Naive thymus-derived CD4-positive, alpha-beta T cell (primary cell): ENCODE measurements around the gene ADGRE3. TPM values are rescaled to one million over a fixed set of nuclear protein-coding genes. Genes with fewer than 3 reads are reported as not detected.

Experiments
- ATAC-seq: fragments of 150-1000 bp; cut with Tn5 transposase; 2 replicates; pipeline ENCODE4 v1.10.0; 2021; ENCODE audit warnings: mild to moderate bottlenecking, moderate library complexity
- CTCF ChIA-PET: fragments of 350-600 bp; sonication (Branson Sonifier 250); formaldehyde crosslinking; loops from one replicate; lab custom pipeline; 2021; ENCODE audit warnings: antibody characterized with exemption; lab: Charles Lee
- POLR2A ChIA-PET: fragments of 350-600 bp; sonication (Branson Sonifier 250); formaldehyde crosslinking; loops from one replicate; lab custom pipeline; 2021; ENCODE audit warnings: antibody characterized with exemption, inconsistent platforms; lab: Charles Lee
- DNase-seq, 9 donors: peaks; one replicate each; pipeline versions ENCODE4 v3.0.0 to v3.0.0-alpha.2; 2020 to 2022; ENCODE audit warnings: mixed read lengths in 1 of 9
- H3K27ac ChIP-seq: one replicate; pipeline ENCODE4 v1.7.0; 2013; ENCODE audit warnings: mild to moderate bottlenecking, low read depth, low read length, moderate library complexity
- H3K27me3 ChIP-seq, 2 donors: one replicate each; pipeline ENCODE4 v1.7.0; 2013; ENCODE audit warnings: low read length in 2 of 2, mild to moderate bottlenecking in 2 of 2, moderate library complexity in 2 of 2; ENCODE audit not compliant: control insufficient read depth in 2 of 2, insufficient read depth in 2 of 2
- H3K36me3 ChIP-seq, 3 experiments: 1 replicate in 2 of 3; 2 replicates in 1 of 3; pipeline ENCODE4 v1.7.0; 2013; ENCODE audit warnings: low read length in 3 of 3, mild to moderate bottlenecking in 3 of 3, moderate library complexity in 1 of 3; ENCODE audit not compliant: insufficient read depth in 3 of 3, control insufficient read depth in 2 of 3
- H3K4me1 ChIP-seq, 2 donors: one replicate each; pipeline ENCODE4 v1.7.0; 2013; ENCODE audit warnings: low read length in 2 of 2, mild to moderate bottlenecking in 2 of 2, moderate library complexity in 1 of 2; ENCODE audit not compliant: control insufficient read depth in 2 of 2, insufficient read depth in 2 of 2
- H3K4me3 ChIP-seq: 2 replicates; pipeline ENCODE4 v1.7.0; 2013; ENCODE audit warnings: mild to moderate bottlenecking, low read length
- H3K9me3 ChIP-seq, 3 experiments: 1 replicate in 2 of 3; 2 replicates in 1 of 3; pipeline ENCODE4 v1.7.0; 2013; ENCODE audit warnings: low read length in 3 of 3; ENCODE audit not compliant: control insufficient read depth in 2 of 3
- H3K27ac Mint-ChIP-seq, 9 donors: one replicate each; pipeline ENCODE4 v1.8.0; 2020 to 2022; ENCODE audit warnings: mixed read lengths in 9 of 9, mild to moderate bottlenecking in 8 of 9, moderate library complexity in 5 of 9, inconsistent platforms in 2 of 9
- H3K27me3 Mint-ChIP-seq, 5 donors: one replicate each; pipeline ENCODE4 v1.8.0; 2021 to 2022; ENCODE audit warnings: mixed read lengths in 5 of 5, mild to moderate bottlenecking in 1 of 5
- H3K36me3 Mint-ChIP-seq, 5 donors: one replicate each; pipeline ENCODE4 v1.8.0; 2020 to 2022; ENCODE audit warnings: mixed read lengths in 5 of 5, mild to moderate bottlenecking in 3 of 5, inconsistent platforms in 1 of 5
- H3K4me1 Mint-ChIP-seq, 7 donors: one replicate each; pipeline ENCODE4 v1.8.0; 2020 to 2022; ENCODE audit warnings: mixed read lengths in 7 of 7, mild to moderate bottlenecking in 3 of 7, inconsistent platforms in 1 of 7
- H3K4me3 Mint-ChIP-seq, 10 donors: one replicate each; pipeline ENCODE4 v1.8.0; 2020 to 2022; ENCODE audit warnings: mild to moderate bottlenecking in 10 of 10, mixed read lengths in 10 of 10, moderate library complexity in 6 of 10, inconsistent platforms in 2 of 10
- H3K9me3 Mint-ChIP-seq, 11 donors: one replicate each; pipeline ENCODE4 v1.8.0; 2020 to 2022; ENCODE audit warnings: mixed read lengths in 11 of 11, mild to moderate bottlenecking in 4 of 11, inconsistent platforms in 1 of 11, moderate library complexity in 1 of 11
- intact Hi-C, 2 donors: fragments of 100-400 bp; cut with micrococcal nuclease; formaldehyde crosslinking; loops; one replicate each; pipeline ENCODE4 v1.15.1; 2023
- polyA plus RNA-seq, 2 donors: library from polyadenylated mRNA; unstranded; fragments of 300-500 nt; fragmentation: Illumina TruSeq; gene quantifications; one replicate each; pipeline ENCODE4 v1.2.3, GENCODE V29; 2021
- total RNA-seq, 6 experiments: library from RNA in 5 of 6; stranded (reverse) in 5 of 6; gene quantifications; 1 replicate in 5 of 6; 2 replicates in 1 of 6; pipeline ENCODE4 v1.2.3 and lab custom pipeline; 2021 to 2026

Gene ADGRE3
- total and polyA plus RNA-seq, 7 experiments from 2014 or later, result 1.0 to 4.9 TPM; not detected in 5

DNA sequence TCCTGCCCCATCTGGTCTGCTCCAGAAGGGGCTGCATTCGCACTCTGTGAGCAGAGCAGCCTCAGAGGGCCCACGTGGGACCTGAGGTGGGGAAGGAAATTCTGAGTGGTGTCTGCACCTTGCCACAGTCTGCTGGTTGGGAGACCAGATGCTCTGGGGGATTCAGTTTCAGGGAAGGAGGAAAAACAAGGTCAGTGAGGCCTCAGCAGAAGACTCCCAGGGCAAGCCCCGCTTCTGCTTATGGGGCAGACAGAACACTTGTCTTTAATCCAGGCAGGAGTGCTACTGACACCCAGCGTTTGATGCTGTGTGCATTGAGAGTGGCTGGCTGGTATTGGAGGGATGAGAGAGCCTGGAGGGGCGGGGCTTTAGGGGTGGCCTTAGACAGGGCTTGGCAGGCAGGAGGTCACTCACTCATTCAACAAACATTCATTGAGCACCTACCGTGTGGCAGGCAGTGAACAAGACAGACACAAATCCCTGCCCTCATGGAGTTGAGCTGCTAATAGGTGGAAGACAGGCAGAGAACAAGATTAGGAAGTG lies 96.7 kb downstream of the ADGRE3 start:
- intact Hi-C loops, result no loop called here
- ATAC-seq (no peak), DNase-seq (no peak)
- ChIA-PET CTCF (no interaction called here), POLR2A (no interaction called here)
- H3K27me3 Mint-ChIP-seq, result no peaks in the 10 kb centered on the region
- H3K9me3 Mint-ChIP-seq, result peaks cover 0 to 2% (median 0%) of the 10 kb centered on the region in 11 donors
- no peak overlapping the region for H3K4me3 Mint-ChIP-seq
- H3K4me3 ChIP-seq, result no peak overlapping the region
- H3K4me1 Mint-ChIP-seq, result peaks cover 3 to 9% (median 6%) of the 10 kb centered on the region in 7 donors
- H3K27ac ChIP-seq, result no peak overlapping the region
- H3K36me3 ChIP-seq, result no peaks in the 10 kb centered on the region
- H3K4me1 ChIP-seq, result no peaks in the 10 kb centered on the region
- no peaks in the 10 kb centered on the region for H3K36me3 Mint-ChIP-seq
- no peaks in the 10 kb centered on the region for H3K9me3 ChIP-seq
- no peak overlapping the region for H3K27ac Mint-ChIP-seq
- H3K27me3 ChIP-seq, result no peaks in the 10 kb centered on the region

- Histone ChIP-seq H3K4me3 (no peak overlapping the region), H3K9me3 (no peaks in the 10 kb centered on the region), H3K36me3 (no peaks in the 10 kb centered on the region), H3K27ac (no peak overlapping the region), H3K27me3 (no peaks in the 10 kb centered on the region), H3K4me1 (peaks cover under 1 to 2% of the 10 kb centered on the region in 2 donors)
- ATAC-seq (no peak), DNase-seq (no peak)
- Mint-ChIP-seq H3K36me3 (no peaks in the 10 kb centered on the region), H3K9me3 (no peaks in the 10 kb centered on the region), H3K4me3 (no peak overlapping the region), H3K27ac (no peak overlapping the region), H3K4me1 (peaks cover 3 to 9% (median 6%) of the 10 kb centered on the region in 7 donors), H3K27me3 (no peaks in the 10 kb centered on the region)
- ChIA-PET CTCF (no interaction called here), POLR2A (interaction anchor here (1.4 kb wide), 1 partner anchor 112 kb away, joined by 3 read pairs; the partner anchor contains the start of gene ZNF333)
- intact Hi-C loops, result no loop called here
Observed at GRCh38 chr19:14577264-14577663, 97.4 kb downstream of the ADGRE3 start.

DNA sequence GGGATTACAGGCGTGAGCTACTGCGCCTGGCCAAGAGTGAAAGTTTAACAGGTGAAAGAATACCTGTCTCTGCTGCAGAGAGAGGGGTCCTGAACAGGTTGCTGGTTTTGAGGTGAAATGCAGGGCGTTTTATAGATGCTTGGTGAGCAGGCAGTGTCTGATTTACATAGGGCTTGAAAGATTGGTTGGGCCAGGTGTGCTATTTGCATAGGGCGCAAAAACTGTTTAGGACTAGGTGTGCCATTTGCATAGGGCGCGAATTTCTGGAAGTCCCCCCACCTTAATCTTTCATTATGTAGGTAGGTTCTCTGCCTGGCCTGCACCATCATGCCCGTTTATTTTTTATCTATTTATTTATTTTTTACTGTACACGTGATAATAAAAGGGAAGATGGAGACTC lies 98.3 kb downstream of the ADGRE3 start:
- Mint-ChIP-seq H3K27me3 (no peaks in the 10 kb centered on the region), H3K9me3 (no peaks in the 10 kb centered on the region), H3K4me3 (no peak overlapping the region), H3K27ac (peak overlapping the region in 1 of 9 donors; percentile 32), H3K4me1 (peaks cover 5 to 16% (median 14%) of the 10 kb centered on the region in 7 donors), H3K36me3 (peaks cover 0 to 1% (median 0%) of the 10 kb centered on the region in 5 donors)
- ATAC-seq (no peak), DNase-seq (no peak)
- no peaks in the 10 kb centered on the region for H3K9me3 ChIP-seq
- H3K4me1 ChIP-seq, result peaks cover 4 to 6% of the 10 kb centered on the region in 2 donors
- peaks cover 0 to 5% (median 0%) of the 10 kb centered on the region in 3 experiments for H3K36me3 ChIP-seq
- no peaks in the 10 kb centered on the region for H3K27me3 ChIP-seq
- ChIA-PET CTCF (interaction anchor here (0.6 kb wide), 2 partner anchors 434 to 708 kb away, joined by 3 read pairs; no protein-coding TSS in a partner anchor), POLR2A (interaction anchor here (1.4 kb wide), 1 partner anchor 113 kb away, joined by 3 read pairs; the partner anchor contains the start of gene ZNF333)
- intact Hi-C loops, result no loop called here
- no peak overlapping the region for H3K27ac ChIP-seq
- no peak overlapping the region for H3K4me3 ChIP-seq

DNA sequence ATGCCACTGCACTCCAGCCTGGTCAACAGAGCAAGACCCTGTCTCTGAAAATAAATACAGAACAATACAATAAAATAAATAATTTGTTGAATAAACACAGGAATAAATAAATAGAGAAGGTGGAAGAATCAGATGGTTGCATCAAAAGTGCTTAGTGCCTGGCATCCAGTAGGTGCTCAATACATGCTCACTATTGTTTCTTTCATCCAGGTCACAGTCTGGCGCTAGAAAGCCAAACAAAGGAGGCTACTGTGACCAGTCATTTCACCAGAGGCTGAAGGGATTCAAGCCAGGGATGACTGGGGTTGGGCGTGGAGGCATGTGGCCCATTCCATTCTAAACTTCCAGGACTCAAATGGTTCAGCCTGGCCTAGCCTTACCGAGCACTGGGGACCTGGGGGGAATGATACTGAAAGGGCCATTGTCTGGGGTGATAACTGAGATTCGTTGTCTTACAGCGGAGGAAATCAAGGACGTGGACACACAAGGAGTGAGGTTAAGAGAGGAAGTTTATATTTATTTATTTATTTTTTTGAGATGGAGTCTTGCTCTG lies 99.1 kb downstream of the ADGRE3 start:
- Mint-ChIP-seq H3K36me3 (peaks cover 0 to 1% (median 0%) of the 10 kb centered on the region in 5 donors), H3K4me3 (no peak overlapping the region), H3K27me3 (no peaks in the 10 kb centered on the region), H3K4me1 (peaks cover 11 to 23% (median 18%) of the 10 kb centered on the region in 7 donors), H3K9me3 (no peaks in the 10 kb centered on the region), H3K27ac (no peak overlapping the region)
- Histone ChIP-seq H3K27me3 (no peaks in the 10 kb centered on the region), H3K9me3 (no peaks in the 10 kb centered on the region), H3K36me3 (peaks cover 0 to 5% (median 0%) of the 10 kb centered on the region in 3 experiments), H3K4me1 (peaks cover 13 to 14% of the 10 kb centered on the region in 2 donors), H3K4me3 (no peak overlapping the region), H3K27ac (no peak overlapping the region)
- ChIA-PET CTCF (interaction anchor here (5.2 kb wide), 1 partner anchor 112 kb away, joined by 60 read pairs; the partner anchor contains the start of gene ZNF333), POLR2A (interaction anchor here (0.5 kb wide), 1 partner anchor 24 kb away, joined by 3 read pairs; no protein-coding TSS in a partner anchor)
- intact Hi-C loops, result no loop called here
- DNase-seq, result no peak
- no peak for ATAC-seq

DNA sequence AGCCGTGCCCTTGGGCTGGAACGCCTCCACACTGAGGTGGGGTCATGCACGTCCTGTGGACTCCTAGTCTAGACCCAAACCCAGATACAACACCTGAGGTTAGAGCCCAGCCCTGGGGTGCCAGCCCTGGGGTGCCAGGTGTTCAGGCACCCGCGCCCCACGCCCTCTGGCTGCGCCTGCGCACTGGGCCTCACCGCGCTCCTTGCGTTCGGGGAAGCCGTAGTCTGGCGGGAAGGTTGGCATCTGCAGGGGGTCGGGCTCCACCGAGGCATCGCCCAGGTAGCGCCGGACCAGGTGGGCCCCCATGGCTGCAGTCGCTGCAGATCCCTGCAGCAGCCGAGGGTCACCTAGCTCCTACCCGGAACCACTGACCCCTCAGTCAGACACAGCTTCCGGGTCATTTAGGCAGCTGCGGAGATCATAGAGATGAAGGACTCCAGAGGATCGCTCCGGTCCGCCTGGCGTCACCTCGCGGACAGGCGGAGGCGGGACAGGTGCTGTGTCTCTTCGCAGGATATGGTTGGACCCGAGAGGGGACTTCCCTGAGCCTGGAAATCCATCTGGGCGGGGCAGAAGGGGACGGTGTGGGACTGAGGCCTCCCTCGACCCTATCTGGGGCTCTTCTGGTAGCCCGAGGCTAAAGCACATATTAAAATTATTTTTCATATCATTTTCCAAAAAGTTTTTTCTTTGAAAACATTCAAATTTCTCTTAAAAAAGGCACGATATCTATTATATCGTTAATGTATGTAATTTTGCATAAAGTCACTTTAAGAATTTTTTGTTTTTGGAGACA lies 102.8 kb downstream of the ADGRE3 start, which contains the start of gene NDUFB7:
TSS of gene NDUFB7 (minus strand) at position 372 of the 796 bp plus-strand sequence. CDS start at position 306, 66 bp downstream.
- CTCF ChIA-PET, result interaction anchor here (0.6 to 5.2 kb wide), 8 partner anchors 9 to 709 kb away, joined by 3 to 60 read pairs (median 4); partner anchors contain the start of genes DNAJB1 and ZNF333
- peak within 1 kb of the TSS; percentile 74 for H3K27ac ChIP-seq
- Mint-ChIP-seq H3K36me3 (peaks cover 0 to 7% (median 0%) of the 10 kb centered on the region in 5 donors), H3K4me3 (peak within 1 kb of the TSS; percentile 92 to 97 (median 96)), H3K4me1 (peaks cover 26 to 54% (median 37%) of the 10 kb centered on the region in 7 donors), H3K27me3 (no peaks in the 10 kb centered on the region), H3K9me3 (no peaks in the 10 kb centered on the region), H3K27ac (peak within 1 kb of the TSS; percentile 83 to 96 (median 89))
- DNase-seq (peak; percentile 76 to 91 (median 87)), ATAC-seq (peak; percentile 98)
- peaks cover 0 to 18% (median 0%) of the 10 kb centered on the region in 3 experiments for H3K36me3 ChIP-seq
- H3K27me3 ChIP-seq, result no peaks in the 10 kb centered on the region
- H3K9me3 ChIP-seq, result no peaks in the 10 kb centered on the region
- H3K4me1 ChIP-seq, result peaks cover 14% of the 10 kb centered on the region in 2 donors
- peak within 1 kb of the TSS; percentile 99 for H3K4me3 ChIP-seq
- POLR2A ChIA-PET, result interaction anchor here (0.6 to 2.2 kb wide), 10 partner anchors 15 to 1647 kb away, joined by 3 to 17 read pairs (median 4); partner anchors contain the start of genes DNAJB1 and ZNF333
- intact Hi-C loops, result loop anchor here (1.0 to 5.0 kb wide), 11 partner anchors 15 to 553 kb away; partner anchors contain the start of genes ADGRL1 (in 1 of the 2), ASF1B (in 1 of the 2), DDX39A (in 1 of the 2) and DNAJB1 (in 1 of the 2)
